Activated T-helper 9 cell treated with anti-CD3 and anti-CD28 coated beads, Interleukin-2, amount 50 U/mL, for 16 hours (primary cell): Measurements from ENCODE around the gene NEDD4L.
"Not testable (repeated sequence)": the region's sequence is repeated elsewhere in the genome, so short reads cannot be mapped to it uniquely, and the experiment has no call there.

Experiments used
- DNase-seq: peaks from one replicate; pipeline ENCODE4 v3.0.0-alpha.2; 2020; ENCODE audit warnings: low read depth

The NEDD4L gene

DNA sequence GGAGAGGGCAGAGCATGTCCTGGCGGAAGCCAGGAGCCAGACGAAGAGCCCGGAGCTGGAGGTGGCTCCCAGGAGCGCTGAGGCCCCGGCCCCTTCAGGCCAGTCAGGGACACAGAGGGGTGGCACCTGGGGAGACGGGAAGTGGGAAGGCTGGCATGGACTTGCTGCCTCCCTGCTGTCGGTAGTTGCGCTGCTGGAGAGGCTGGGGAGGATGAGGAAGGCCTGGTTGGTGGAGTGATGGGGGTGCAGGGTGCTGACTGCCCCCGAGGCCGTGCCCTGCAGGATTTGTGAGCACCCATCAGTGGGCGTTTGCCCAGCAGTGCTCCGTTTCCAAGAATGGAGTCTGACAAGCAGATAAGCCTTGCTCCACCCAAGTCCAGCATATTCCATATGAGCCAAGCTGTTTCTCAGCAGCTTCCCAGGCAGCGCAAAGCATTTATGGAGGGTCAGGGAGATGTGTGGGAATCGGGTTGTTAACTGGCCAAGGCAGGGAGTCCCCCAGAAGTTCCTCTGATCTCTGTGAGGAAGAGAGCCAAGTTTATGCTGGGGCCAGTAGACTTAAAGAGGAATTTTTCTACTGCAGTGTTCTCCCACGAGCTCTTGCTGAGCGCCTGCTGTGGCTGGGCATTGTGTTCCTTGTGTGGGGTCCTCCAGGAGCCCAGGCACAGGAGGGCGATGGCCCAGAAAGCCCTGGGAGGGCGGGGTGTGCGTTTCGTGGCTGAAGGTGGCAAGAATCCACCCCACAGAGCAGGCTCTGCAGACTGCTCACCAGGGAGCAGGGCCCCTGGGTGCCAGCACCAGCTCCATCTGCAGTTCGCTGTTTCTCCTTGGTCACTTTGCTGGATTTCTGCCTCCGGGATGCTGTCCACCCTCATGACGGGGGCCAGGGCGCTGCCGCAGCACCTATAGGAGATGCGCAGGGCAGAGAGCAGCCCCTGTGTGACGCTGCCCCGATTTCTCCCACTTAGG, 334.7 kb downstream of the NEDD4L start:
- DNase-seq = no peak

DNA sequence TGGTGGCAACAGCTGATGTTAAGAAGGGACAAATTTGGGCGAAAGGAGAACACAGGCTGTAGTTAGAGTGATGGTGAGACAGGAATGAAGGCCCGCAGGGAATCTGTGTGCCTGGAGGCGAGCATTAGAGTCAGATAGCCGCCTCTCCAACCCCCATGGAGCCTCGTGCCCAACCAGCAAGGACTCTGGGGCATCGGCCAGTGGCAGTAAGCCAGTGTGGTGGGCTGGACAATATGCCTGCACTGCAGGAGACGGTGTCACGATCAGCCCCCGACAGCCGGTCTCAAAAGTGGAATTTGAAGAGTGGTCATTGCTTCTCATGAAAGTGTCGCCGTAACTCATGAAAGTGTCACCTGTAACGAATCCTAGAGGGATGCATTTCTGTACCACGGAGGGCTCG, 335.4 kb downstream of the NEDD4L start:
- no peak for DNase-seq

DNA sequence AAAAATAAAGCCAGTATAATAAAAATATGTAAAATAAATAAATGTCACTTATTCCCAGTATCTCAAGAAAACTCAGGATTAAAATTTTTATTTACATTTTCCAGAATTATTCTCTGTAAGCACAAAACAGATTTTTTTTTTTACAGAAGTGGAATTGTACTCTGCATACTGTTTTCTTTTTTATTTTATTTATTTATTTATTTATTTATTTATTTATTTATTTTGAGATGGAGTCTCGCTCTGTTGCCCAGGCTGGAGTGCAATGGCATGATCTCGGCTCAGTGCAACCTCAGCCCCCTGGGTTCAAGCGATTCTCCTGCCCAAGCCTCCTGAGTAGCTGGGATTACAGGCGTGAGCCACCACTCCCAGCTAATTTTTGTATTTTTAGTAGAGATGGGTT, 336.1 kb downstream of the NEDD4L start:
- not testable (repeated sequence) for DNase-seq

GRCh38 chr18:58381676-58382411, 337.8 kb downstream of the NEDD4L start:
- DNase-seq = no peak

DNA sequence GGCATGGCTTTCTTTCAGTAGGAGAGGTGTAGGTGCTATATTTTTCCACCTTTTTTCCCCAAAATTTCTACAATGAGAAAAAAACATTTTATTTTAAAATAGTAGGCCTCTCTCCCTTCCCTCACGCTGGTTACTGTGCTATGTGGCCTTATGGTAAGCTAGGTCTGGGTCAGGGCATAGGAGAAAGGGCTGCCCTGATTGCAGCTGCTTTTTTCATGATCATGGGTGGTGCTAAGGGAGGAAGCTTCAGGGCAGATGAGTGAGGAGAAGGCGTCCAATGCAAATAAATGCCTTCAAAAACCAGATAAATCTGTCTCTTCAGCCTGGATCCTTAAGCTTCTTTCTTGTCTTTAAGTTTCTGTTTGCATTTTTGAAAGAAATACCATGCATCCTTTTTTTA, 338.4 kb downstream of the NEDD4L start:
- no peak for DNase-seq

DNA sequence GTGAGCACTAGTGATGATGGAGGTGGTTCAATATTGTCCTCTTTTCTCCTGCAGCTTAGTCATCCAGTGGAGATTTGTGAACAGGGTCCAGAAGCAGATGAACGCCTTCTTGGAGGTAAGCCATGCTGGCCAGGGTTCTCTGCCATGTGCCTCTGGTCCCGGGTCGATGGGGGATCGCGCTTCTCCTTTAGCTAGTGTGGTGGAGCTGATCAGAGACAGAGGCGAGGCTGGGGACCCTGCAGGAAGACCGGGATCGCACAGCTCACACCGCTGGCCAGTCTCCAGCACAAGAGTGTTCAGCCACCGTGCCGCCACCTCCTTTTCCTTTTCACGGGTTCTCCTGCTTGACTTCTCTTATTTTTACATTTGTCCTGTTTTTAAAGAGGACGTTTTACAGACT, 341.4 kb downstream of the NEDD4L start:
- no peak for DNase-seq

GRCh38 chr18:58386780-58387179, 342.8 kb downstream of the NEDD4L start:
- no peak for DNase-seq

DNA sequence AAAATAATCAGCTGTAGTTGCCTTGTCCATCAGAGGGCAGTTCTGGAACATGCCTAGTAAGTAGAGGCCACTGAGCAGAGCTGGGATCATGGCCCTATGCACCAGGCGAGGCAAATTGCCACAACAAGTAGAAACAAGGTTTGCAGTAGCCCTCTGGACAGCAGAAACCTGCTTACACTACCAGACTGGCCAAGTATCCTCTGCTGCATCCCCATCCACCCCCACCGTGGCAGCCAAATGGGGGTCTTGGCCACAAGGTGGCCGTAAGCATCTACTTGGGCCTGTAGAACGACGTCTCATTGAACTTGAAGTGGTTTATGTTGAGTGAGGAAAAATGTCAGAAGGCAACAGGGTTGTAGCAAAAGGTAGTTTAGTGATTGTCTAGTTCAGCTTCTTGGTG, 343.7 kb downstream of the NEDD4L start:
- DNase-seq = no peak

GRCh38 chr18:58388736-58389135, 344.7 kb downstream of the NEDD4L start:
- DNase-seq = no peak

GRCh38 chr18:58389745-58390144, 345.7 kb downstream of the NEDD4L start:
- no peak for DNase-seq

DNA sequence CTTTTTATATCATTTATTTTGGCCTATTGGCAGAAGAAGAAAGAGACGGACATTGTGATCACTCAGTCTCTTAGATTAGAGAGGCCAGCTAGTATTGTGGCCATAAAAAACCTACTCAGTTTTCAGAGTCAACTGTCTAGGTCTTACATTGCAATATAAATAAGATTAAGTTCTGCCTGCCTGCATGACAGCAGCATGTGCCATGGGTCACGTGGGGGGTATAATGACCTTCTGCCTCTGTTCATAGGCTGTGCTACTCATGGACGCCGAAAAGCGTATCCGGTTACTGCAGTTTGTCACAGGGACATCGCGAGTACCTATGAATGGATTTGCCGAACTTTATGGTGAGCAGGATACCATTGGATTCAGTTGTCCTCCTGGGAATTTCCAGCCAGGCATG, 346.4 kb downstream of the NEDD4L start:
- no peak for DNase-seq

DNA sequence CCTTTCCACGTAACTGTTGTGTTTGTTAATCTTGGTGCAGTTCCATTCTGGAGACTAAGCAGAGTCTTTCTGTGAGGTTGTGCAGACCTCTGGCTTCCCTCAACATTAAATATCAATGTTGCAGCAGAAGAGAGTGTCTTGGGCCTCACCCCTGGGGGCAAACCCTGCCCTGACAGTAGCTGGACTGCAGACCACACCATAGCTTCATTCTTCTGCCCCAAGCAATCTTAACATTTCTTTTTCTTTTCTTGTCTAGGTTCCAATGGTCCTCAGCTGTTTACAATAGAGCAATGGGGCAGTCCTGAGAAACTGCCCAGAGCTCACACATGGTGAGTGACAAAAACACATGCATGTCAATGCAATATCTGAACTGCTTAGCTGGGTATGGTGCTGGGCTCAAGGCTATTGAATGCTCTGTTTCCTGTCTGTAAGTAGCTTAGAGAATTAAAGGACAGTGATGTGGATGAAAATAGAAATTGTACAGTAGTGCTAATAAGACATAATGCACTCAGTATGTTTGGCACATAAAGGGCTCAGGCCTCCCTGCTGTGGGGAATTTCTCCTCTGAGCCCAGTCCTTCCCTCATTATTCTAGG, 347.3 kb downstream of the NEDD4L start:
- no peak for DNase-seq

DNA sequence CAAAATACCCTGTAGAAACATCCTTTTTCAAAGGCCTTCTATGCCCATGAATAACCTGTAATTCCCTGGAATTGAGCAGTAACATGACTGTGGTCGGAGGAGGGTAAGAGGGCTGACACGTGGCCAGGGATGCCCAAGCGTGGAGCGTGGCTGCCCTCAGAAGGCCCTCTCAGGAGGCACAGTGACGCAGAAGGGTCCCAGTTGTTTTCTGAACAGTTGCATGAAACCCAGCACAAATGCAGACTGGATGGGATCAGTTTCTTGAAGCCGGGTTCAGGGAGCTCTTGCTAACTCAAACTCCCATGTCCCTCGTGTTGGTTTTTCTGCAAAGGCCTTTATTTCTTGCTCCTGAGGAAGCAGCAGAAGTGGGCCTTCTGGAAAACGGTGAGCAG, 347.9 kb downstream of the NEDD4L start:
- no peak for DNase-seq

- no peak for DNase-seq
Observed at GRCh38 chr18:58392324-58393000, 348.4 kb downstream of the NEDD4L start.

DNA sequence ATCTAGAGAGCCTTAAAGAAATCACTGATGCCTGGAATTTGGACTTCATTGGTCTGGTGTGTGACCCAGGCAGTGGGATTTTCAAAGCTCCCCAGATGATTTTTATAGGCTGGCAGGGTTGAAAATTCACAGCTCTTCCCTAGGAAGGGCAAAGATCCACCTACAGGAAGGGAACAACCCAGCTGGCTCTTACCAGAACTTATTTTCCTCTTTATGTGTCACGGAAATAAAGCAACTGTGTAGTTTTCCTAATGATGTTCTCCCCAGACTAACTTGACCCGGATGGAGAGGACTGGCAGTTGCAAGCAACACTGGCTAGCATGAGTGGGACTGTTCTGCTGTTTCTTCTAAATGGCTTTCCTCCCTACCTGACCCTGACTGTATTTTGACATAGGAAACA, 349.3 kb downstream of the NEDD4L start:
- no peak for DNase-seq

GRCh38 chr18:58394046-58394445, 350.0 kb downstream of the NEDD4L start:
- DNase-seq = no peak

- no peak for DNase-seq
Observed at GRCh38 chr18:58394602-58395425, 350.8 kb downstream of the NEDD4L start.

DNA sequence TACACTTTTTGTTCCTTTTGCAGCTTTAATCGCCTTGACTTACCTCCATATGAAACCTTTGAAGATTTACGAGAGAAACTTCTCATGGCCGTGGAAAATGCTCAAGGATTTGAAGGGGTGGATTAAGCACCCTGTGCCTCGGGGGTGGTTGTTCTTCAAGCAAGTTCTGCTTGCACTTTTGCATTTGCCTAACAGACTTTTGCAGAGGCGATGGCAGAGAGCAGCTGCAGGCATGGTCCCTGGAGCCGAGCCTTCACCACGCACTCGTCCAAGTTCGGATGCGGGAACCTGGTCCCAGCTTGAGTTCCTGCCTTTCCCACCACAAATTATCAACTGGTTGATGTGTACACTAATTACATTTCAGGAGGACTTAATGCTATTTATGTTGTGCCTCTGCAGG, 352.1 kb downstream of the NEDD4L start:
- DNase-seq = no peak

DNA sequence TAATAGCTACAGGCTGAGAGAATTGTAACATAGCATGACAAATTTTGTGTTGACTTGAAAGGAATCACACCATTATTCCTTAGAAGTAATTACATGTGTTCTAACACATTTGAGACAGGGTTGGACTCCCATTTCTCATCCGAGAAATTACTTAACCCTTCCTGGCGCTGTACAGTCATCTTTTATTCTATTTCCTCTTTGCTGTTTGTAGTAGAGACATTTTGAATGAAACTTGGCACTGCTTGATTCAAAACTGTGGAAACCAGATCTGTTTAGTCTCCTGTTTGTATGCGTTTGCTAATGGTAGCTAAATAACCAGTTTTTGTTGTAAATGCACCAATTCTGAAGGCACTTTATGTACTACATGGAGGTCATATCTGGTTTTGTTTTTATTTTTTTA, 352.9 kb downstream of the NEDD4L start:
- DNase-seq = no peak

DNA sequence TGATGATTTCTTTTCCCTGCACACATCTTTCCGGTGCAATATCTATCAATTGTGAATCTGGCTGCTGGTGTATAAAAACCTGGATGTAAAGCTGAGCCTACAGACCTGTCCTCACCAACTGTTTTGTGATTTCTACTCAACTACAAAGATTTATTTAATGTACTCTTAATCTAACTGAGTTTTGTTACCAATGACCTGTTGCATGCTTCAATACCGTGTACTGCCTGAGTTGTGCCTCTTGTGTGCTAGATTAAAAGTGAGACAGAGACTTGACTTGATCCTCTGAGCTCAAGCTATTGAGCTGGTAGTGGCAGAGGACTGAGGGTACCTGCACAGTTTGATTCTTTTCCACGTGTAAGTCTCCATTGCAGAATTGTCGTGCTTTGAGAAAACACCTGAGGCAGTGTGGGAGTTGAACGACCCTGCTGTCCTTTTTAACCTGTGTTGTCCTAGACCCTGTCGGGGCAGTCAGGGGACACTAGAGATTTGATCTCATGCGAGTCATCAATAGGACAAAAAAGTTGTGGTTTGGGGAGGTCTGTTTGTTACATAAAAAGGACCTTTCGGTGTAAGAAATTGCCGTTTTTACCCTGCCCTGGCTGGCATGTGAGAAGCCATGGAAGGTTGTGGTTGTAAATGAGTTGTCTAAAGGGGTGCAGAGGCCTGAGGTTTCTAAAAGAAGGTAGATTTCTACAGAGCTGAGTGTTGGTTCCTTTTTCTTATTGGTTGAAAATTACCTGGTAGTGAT, 353.5 kb downstream of the NEDD4L start:
- DNase-seq = no peak
